ENCODE results near the gene HMCN1.

Gene HMCN1

DNA sequence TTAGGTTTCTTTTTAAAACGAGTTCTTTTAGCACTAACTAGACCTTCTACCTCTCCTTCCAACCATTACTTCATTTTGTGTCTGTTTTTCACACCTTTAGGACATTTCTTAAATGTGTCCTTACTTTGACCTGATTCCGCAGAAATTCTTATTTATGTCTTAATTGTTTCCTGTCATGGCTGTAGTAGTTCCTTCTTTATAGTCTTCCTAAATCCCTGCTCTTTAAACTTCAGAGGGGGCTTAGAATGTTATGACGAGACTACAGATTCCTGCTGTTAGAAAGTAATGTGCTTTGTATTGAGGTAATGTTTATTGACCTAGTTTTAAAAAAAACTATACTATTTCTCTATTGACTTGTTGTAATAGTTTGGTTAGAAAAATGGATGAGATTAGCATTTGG is 70.4 kb downstream of the HMCN1 start:
- DNase-seq (ENCODE audit: low spot score), result no peak

DNA sequence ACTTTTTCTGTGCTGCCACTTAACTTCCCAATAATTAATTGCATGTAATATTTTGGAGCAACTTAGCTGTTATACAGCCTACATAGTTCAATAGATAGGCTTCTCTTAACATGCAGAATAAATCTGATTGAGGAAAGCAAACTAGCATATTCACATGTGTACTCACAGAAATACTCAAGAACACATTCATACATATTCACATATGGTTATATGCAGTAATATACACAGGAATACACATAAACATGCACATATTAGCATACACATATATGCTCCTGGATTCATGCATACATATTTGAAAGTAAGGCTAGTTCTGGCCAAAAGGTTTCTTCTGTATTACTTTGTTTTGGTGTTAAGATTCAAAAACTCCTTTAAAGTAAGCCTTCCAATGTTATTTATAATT is 73.1 kb downstream of the HMCN1 start:
- DNase-seq (ENCODE audit: low spot score), result no peak

DNA sequence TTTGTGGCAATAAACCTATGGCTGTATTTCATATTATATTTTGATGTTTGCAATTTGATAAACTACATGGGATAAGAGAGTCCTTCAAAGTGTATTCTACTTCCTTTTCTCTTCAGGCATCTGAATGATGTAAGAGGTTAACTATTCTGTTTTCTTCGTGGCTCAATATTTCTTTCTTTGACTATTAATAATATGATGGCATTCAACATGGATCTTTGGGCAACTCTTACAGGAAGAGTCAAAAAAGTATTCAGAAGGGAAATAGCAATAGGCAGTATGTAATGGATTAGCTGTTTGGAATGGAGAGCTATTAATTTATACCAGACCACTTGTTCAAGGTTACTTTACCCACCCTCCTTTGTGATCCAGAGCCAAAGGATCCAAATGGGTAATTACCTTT is 74.4 kb downstream of the HMCN1 start:
- no peak for DNase-seq (ENCODE audit: low spot score)

DNA sequence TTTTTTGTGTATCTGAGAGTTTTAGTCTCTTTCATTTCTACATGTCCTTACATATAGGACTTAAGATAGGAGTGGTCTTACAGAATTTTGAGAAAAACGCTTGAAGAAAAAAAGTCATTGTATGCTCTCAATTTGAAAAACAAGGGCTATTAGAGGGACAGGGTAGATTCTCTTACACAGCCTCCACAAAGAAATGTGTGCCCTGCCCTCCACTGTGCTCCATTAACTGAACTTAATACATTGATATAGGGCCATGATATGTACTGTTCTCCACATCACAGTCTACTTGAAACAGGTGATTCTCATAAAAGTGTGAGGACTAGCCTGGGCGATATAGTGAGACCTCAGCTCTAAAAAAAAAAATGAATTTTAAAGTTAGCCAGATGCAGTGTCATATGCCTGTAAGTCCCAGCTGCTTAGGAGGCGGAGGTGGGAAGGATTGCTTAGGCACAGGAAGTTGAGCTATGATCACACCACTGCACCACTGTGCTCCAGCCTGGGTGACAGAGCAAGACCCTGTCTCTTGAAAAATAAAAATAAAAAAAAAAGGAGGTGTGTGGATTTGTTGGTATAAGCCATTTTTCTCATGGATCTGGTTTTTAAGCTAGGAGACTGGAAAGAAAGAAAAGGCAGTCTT is 77.0 kb downstream of the HMCN1 start:
- DNase-seq (ENCODE audit: low spot score), result no peak

DNA sequence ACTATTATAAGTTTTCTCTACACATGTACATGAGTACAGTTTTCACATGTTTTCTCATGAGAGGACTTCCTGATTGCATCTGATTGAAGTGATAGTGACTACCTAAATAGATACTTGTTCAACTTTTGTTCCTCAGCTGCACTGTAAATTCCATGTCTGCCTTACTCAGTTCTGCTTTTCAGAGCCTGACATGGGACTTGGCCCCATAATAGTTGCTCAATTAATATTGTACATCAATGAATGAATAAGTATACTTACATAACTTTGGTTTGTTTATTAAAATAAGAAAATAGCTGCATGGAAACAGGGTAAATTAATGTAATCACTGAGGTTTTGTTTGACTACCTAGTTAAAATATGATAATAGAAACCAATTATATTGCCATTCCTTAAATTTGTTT is 78.7 kb downstream of the HMCN1 start:
- DNase-seq (ENCODE audit: low spot score), result no peak

DNA sequence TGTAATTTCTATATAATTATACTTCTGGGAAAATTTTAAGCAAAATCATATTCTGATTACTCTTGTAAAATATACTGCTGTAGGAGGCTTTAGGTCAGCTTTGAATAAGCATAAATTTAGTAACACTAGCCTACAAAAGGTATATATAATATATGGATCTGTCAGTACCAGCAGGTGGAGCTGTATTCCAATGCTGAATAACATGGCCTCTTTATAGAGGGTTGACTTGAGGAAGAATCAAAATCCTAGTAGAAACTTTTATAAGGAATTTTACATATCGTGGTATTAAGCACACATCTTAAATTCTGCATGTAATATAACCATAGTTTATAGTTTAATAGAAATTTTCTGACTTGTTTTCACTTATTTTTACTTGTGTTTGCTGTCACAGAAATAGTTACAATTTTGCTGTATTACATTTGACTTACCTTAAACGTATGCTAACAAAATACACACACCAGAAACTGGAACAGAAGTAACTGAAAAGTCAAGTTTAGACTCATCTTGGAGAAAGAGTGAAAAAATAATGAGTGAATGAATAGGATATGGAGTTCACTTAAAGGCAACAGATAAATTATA is 79.3 kb downstream of the HMCN1 start:
- DNase-seq (ENCODE audit: low spot score), result peak; percentile 57

DNA sequence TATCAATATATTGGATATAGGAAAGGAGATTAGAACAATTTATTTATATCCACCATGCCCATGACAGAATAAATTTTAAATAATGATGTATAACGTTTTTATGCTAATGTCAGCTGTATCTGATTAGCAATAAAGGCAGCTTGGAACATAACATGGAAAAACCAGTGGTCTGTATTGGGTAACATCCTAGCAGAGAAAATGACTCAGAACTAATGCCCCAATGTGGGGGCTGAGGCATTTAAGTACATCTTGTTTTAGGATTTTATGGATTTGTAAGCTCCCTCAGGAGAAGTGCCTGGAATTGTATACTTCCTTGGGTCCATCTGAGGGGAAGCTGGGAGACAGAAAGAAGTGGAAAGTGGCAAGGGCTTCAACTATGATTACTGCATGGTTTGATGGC is 82.3 kb downstream of the HMCN1 start:
- no peak for DNase-seq (ENCODE audit: low spot score)

DNA sequence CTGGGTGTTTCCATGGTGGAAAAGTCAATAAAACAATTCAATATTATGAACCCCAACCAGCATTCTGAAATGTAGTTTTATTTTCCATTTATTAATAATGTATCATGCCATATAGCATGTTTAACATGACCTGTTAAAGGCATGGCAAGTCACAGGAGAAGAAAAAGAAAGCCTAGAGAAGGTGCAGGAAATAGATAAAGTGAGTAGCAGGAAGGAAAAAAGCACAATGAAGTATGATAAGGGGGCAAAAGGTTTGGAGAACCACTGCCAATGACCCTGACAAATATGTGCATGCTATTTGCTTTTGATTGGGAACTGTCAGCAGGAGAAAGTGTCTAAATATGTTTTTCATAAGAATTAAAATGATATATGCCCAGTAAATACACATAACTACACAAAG is 85.6 kb downstream of the HMCN1 start:
- DNase-seq (ENCODE audit: low spot score), result no peak

DNA sequence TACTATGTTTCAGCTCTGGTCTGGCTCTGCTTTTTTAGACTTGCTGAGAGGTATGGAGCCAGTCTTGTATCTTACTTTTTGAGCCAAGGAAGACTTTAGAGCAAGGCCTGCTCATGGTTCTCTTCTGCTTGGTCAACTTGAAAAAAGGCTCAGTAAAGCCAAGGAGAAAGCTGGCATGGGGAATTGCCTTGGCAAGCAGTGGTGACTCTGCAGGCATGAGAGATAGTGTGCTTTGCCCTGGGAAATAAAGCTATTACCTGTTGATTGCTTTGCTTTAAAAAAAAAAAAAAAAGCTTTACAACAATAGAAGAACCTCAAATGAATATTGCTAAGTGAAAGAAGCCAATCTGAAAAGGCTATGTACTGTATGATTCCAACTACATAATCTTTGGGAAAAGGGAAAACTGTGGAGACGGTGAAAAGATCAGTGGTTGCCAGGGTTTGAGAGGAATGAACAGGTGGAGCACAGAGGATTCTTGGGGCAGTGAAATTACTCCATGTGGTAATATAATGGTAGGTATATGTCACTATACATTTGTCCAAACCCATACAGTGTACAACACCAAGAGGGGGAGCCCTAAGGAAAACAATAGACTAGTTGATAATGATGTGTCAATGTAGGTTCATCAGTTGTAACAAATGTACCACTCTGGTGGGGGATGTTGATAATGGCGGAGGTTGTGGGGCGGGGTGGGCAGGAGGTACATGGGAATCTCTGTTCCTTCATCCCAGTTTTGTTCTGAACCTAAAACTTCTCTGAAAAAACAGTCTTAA is 87.6 kb downstream of the HMCN1 start:
- DNase-seq (ENCODE audit: low spot score), result no peak

DNA sequence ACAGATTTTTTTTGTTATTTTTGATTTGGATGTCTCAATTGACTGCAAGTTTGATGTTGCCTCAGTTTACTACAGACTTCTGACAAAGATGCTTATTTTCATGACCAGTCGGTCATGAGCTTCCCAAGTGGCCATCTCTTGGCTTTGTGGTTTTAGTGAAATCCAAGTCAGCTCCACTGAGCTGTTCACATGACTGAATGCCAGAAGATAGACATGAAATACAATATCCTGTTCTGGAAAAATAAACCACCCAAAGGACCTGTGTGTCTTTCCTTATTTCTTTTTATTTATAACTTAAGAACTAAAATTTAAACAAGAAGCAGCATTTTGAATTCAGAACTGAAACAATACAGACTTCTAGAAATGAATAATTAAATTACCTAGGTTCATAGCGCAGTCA is 89.3 kb downstream of the HMCN1 start:
- no peak for DNase-seq (ENCODE audit: low spot score)

DNA sequence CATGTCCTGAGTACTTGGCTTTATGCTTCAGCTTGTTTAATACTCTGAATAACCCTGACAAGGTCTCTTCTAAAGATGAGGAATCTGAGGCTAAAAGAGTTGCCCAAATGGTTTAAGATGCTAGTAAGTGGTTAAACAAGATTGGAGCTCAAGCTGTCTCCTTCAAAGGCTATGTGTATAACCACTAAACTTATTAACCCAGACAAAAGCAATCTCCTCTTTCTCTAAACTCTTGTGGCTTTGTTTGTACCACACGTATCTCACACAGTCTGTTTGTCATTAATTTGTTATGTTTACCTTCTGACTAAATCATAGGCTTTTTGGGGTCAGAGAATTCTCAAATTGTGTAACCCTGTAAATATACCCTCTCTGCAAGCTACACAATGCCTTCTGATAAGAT is 89.9 kb downstream of the HMCN1 start:
- DNase-seq (ENCODE audit: low spot score), result no peak

DNA sequence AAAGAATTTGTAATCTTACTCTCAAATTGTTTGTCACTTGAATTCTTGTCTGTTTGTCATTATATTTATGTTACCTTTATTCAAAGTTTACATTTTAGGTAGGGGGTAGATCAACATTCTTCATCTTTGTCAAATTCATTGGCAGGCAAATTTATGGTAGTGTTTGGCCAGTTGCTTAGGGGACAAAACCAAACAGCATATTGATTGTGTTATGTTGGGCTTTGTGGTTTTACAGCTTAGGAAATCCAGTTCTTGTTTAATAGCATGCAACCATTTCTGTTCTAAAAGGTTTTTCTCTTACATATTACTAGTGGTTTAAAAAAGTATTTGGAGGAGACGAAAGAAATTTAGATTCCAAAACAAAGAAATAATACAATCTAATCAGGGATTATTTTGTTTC is 91.4 kb downstream of the HMCN1 start:
- DNase-seq (ENCODE audit: low spot score), result no peak

DNA sequence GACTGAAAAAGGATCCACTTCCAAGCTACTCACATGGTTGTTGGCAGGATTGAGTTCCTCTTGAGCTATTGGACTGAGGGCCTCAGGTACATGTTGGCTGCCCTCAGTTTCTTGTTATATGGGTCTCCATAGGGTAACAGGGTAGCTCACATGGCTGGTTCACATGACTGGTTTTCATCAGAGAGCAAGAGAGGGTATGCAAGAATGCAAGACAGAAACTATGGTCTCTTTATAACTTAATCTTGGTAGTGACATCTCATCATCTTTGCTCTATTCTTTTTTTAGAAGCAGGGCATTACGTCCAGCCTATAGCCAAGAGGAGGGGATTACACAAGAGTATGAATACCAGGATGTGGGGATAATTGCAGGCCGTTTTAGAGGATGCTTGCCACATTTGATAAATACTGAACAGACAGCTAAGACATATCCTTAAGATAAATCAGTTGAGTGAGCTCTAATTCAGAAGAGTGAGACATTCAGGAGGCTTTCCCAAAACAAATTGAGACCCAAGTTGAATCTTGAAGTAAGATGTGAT is 100.2 kb downstream of the HMCN1 start:
- DNase-seq (ENCODE audit: low spot score), result no peak

DNA sequence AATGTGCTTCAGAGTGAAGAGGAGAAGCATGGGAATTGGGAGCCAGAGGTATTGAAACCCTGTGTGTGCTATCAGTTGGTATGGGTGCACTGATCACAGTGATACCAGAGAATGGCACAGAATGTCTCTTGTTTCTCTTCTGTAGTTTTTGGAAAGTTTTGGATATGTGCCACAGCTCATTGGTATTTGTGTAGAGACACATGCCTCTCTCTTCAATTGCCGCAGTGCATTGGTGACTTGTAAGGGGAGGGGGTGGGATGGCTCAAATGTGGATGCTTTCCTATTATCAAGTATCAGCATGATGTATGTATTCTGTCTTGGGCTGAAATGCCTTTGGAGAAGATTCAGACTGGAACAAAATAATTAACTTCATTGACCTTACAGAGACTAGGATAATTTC is 101.0 kb downstream of the HMCN1 start:
- no peak for DNase-seq (ENCODE audit: low spot score)

DNA sequence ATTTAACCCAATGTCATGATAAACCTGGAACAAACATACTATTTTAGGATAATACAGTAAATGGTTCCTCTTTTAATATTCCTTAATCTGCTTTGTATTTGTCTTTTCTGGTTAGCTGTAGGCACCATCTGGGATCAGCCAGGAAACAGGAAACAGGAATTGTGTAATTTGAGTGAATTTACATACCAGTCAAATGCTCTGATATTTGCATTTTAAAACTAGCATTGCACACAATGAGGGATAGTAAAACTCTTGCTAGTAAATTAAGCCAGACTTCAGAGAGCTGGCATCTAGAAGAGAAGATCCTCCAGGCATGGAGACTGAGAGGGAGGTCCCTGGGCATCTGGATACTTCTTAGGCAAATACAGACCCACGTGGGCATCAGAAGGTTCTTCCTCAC is 103.5 kb downstream of the HMCN1 start:
- DNase-seq (ENCODE audit: low spot score), result no peak

DNA sequence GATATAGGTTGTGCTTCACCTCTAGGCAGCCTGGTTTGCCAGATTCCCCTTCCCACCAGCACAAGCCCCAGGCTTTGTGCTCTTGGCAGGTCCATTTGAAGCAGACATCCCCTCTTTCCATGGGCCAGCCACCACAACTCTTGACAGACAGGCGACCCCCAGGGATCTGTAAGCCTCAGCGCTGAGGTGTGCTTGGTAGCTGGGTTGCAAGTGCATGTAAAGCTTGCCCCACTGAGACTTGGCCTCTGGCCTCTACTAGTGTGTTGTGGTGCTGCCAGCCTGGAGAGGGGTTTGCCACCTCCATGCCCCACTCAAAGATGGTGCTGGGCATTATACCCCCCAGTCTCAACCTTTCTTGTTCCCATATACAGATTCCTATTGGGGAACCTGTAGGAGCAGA is 103.9 kb downstream of the HMCN1 start:
- no peak for DNase-seq (ENCODE audit: low spot score)

DNA sequence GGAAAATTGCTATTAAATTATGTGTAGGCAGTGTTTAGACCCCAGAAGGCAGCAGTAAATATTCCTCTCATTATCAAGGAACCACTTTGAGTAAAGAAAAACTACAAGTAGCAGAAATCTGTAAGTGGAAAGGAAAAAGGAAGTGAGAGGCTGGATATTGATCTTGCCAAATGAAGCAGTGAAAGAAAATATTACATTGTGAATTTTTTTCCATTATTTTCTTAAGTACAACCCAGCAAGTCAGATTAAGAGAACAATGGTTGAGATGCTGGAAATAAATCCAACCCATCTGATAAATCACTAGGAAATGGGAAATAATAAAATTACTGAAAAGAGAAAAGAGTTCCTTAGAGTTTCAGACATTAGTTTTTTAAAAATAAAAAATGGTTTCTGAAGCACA is 106.7 kb downstream of the HMCN1 start:
- no peak for DNase-seq (ENCODE audit: low spot score)

DNA sequence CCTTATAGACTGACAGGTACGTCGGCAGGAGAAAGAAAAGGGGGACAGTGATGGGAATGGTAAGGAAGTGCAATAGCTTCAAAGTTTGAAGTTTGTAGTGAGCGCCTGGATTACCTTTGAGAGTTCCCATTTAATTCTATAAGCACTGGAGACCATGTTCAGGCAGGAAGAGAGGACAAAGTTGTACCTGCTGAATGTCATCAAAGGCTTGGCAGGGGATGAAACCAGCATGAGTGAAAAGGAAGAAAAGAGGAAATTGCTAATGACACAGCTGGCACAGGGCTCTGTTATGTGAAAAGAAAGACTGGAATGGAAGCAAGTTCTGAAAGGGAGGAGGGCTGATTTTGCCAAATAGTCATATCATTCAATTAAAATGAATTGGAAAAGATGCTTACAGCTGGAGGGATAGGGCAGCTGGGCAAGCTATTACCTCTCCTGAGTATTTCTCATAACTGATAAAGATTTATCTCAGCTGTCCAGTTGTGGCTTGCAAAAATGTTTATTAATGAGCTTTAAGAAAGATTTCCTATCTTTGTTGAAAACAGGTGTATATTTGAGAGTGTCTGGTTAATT is 109.2 kb downstream of the HMCN1 start:
- no peak for DNase-seq (ENCODE audit: low spot score)

DNA sequence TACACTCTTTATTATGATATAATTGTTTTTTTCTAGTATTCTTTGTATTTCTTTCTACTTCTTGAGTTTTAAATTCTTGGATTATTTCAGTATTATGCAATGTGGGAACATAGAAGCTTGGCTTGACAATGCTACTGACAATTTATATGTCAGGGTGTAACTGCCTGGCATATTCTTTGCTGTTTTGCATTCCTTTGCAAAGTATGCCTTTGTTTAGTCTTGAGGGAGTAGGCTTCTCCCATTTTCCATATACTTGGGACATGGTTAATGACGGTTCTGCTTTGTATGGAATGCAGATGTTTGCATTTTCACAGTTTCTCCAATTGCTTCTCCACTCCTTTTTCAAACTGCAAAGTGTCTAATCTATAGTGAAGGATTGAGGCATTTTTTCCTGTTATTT is 109.8 kb downstream of the HMCN1 start:
- DNase-seq (ENCODE audit: low spot score), result no peak

DNA sequence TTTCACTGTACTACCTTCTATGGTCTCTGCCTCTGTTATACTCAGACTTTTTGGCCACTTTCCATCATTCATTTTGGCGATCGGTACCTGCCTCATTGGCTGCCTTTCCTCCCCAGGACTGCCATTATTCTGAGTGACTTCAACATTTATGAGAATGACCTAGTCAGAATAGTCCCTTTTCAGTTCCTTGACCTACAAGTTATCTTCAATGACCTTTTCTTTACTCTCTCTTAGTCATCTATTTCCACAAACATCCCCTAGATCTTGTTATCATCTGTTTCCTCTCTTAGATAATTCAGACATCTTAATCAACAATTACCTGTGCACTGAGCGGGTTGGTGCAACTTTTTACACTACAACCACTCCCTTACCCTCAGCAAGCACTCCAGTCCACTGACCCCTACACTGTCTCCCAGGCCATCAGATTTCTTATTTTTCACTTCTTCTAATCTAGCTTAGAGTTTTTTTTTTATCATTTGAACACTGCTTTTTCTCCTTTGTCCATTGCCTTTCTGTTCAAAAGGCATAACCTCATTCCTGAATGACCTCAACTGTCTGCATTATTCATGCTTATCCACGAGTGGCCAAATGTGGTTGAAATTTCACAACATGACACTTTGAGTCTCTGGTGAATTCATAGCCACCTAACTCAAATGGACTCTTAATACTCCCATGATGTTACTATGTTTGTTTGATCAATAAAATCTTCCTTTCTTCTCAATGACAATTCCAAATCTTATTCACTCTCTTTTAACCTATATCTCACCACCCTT is 112.7 kb downstream of the HMCN1 start:
- DNase-seq (ENCODE audit: low spot score), result no peak

DNA sequence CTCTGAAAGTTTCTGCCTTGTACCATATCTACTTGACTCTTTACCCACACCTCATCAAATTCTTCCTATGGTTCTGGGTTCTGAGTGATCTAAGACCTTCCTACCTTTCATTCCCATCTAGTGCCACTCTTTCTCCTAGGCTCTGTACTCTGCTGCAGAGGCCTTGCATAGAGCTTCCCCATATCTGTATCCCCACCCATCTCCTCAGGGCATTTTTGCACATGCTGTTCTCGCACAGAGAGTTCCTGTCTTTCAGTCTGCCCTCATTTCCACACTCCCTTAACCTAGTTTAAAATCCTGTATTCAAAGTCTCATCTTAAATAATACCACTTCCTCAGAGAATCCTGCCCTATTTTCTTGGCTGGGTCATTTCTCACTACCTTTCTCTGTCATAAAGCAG is 114.8 kb downstream of the HMCN1 start:
- DNase-seq (ENCODE audit: low spot score), result no peak

DNA sequence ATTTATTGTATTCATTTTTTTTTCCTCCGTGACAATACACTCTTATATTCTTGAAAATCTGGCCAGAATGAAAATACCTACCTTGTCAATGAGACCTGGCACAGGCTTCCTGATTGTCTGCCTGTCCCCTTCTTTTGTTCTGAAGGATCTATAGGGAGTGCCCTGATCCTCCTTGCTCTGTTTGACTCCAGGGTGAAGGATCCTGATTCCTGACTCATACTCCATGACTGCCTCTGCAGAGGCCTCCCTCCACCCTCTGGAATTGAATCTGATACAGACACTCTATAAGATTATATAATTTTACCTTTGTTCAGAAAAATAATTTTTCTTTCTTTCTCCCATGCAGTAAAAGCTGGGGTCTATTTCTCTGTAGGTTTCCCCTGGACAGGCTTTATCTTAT is 116.2 kb downstream of the HMCN1 start:
- DNase-seq (ENCODE audit: low spot score), result no peak
